HG03575 (cell line): ENCODE data around the gene GOLGA6B.
"Not testable (repeated sequence)": the region's sequence is repeated elsewhere in the genome, so short reads cannot be mapped to it uniquely, and the experiment has no call there.

Source experiments
- ATAC-seq: cut with Tn5 transposase; IDR thresholded peaks from one replicate; pipeline ENCODE4 v1.9.1; 2021; ENCODE audit not compliant: unreplicated experiment, insufficient number of reproducible peaks, low FRiP score; ENCODE audit errors: extremely low read depth

Gene GOLGA6B

GRCh38 chr15:72654397-72654796 is at the start of gene GOLGA6B:
Gene GOLGA6B, plus strand, starts transcription at chr15:72654697. Its CDS starts 41 bp downstream, at chr15:72654738.
- not testable (repeated sequence) for ATAC-seq

GRCh38 chr15:72604794-72605193 is 49.7 kb upstream of the GOLGA6B start:
- no peak for ATAC-seq

GRCh38 chr15:72608084-72608483 is 46.4 kb upstream of the GOLGA6B start:
- ATAC-seq: not testable (repeated sequence)

GRCh38 chr15:72609862-72610261 is 44.6 kb upstream of the GOLGA6B start:
- ATAC-seq: no peak

- not testable (repeated sequence) for ATAC-seq
Observed at GRCh38 chr15:72612324-72612723, 42.2 kb upstream of the GOLGA6B start.

- ATAC-seq: no peak
Observed at GRCh38 chr15:72614810-72615532, 39.5 kb upstream of the GOLGA6B start.

GRCh38 chr15:72615533-72616233 is 38.8 kb upstream of the GOLGA6B start:
- not testable (repeated sequence) for ATAC-seq

GRCh38 chr15:72616491-72617210 is 37.8 kb upstream of the GOLGA6B start:
- ATAC-seq: no peak

GRCh38 chr15:72623854-72624253 is 30.6 kb upstream of the GOLGA6B start:
- not testable (repeated sequence) for ATAC-seq

- not testable (repeated sequence) for ATAC-seq
Observed at GRCh38 chr15:72626153-72626552, 28.3 kb upstream of the GOLGA6B start.

GRCh38 chr15:72628249-72629067 is 26.0 kb upstream of the GOLGA6B start:
- not testable (repeated sequence) for ATAC-seq

GRCh38 chr15:72629068-72629570 is 25.4 kb upstream of the GOLGA6B start:
- not testable (repeated sequence) for ATAC-seq

- ATAC-seq: not testable (repeated sequence)
Observed at GRCh38 chr15:72636519-72637282, 17.8 kb upstream of the GOLGA6B start.

GRCh38 chr15:72639759-72640483 is 14.6 kb upstream of the GOLGA6B start:
- ATAC-seq: not testable (repeated sequence)

- not testable (repeated sequence) for ATAC-seq
Observed at GRCh38 chr15:72642271-72642670, 12.2 kb upstream of the GOLGA6B start.

- ATAC-seq: not testable (repeated sequence)
Observed at GRCh38 chr15:72648631-72649253, 5.8 kb upstream of the GOLGA6B start.

- not testable (repeated sequence) for ATAC-seq
Observed at GRCh38 chr15:72656014-72656413, 1.5 kb downstream of the GOLGA6B start.
